ENCODE results near the gene CDC14A.

The CDC14A gene

GRCh38 chr1:100411019-100411418 is 58.7 kb downstream of the CDC14A start:
- DNase-seq: no peak

GRCh38 chr1:100411574-100411973 is 59.3 kb downstream of the CDC14A start:
- no peak for DNase-seq

GRCh38 chr1:100413035-100413434 is 60.7 kb downstream of the CDC14A start:
- no peak for DNase-seq

- peak in 1 of 2 experiments; percentile 31 for DNase-seq
These were observed 62.6 kb downstream of the CDC14A start for GRCh38 chr1:100414693-100415497.

- no peak for DNase-seq
These were observed 63.1 kb downstream of the CDC14A start for GRCh38 chr1:100415498-100415778.

GRCh38 chr1:100419072-100419471 is 66.8 kb downstream of the CDC14A start:
- DNase-seq: no peak

GRCh38 chr1:100422065-100422464 is 69.8 kb downstream of the CDC14A start:
- DNase-seq: peak in 1 of 2 experiments; percentile 29

- DNase-seq: no peak
These were observed 71.6 kb downstream of the CDC14A start for GRCh38 chr1:100423832-100424337.

- DNase-seq: no peak
These were observed 75.9 kb downstream of the CDC14A start for GRCh38 chr1:100428160-100428559.

GRCh38 chr1:100430325-100430756 is 78.0 kb downstream of the CDC14A start:
- DNase-seq: no peak

- DNase-seq: no peak
These were observed 79.6 kb downstream of the CDC14A start for GRCh38 chr1:100431954-100432353.

GRCh38 chr1:100433563-100433962 is 81.3 kb downstream of the CDC14A start:
- DNase-seq: no peak

GRCh38 chr1:100434831-100435230 is 82.5 kb downstream of the CDC14A start:
- DNase-seq: no peak

GRCh38 chr1:100438375-100438774 is 86.1 kb downstream of the CDC14A start:
- no peak for DNase-seq

- DNase-seq: no peak
These were observed 86.5 kb downstream of the CDC14A start for GRCh38 chr1:100438789-100439188.

GRCh38 chr1:100440075-100440809 is 87.9 kb downstream of the CDC14A start:
- peak in 1 of 2 experiments; percentile 10 for DNase-seq

GRCh38 chr1:100441146-100441545 is 88.8 kb downstream of the CDC14A start:
- DNase-seq: no peak

GRCh38 chr1:100441651-100442050 is 89.3 kb downstream of the CDC14A start:
- DNase-seq: no peak

- DNase-seq: no peak
These were observed 91.7 kb downstream of the CDC14A start for GRCh38 chr1:100443811-100444571.

GRCh38 chr1:100445565-100445964 is 93.3 kb downstream of the CDC14A start:
- no peak for DNase-seq

- DNase-seq: peak; percentile 65 to 88
These were observed 96.1 kb downstream of the CDC14A start for GRCh38 chr1:100448366-100448765.

- DNase-seq: no peak
These were observed 97.2 kb downstream of the CDC14A start for GRCh38 chr1:100449477-100449876.

GRCh38 chr1:100452641-100453040 is 100.3 kb downstream of the CDC14A start:
- DNase-seq: no peak

All from NCI-H2081 (cell line).